Activated CD4-positive, alpha-beta T cell treated with anti-CD3 and anti-CD28 coated beads, Interleukin-2, amount 50 U/mL, for 1 hour (primary cell): ENCODE results near the gene KLF6.

Source experiments
- DNase-seq: peaks from one replicate; pipeline ENCODE4 v3.0.0-alpha.2; 2020

KLF6 gene

GRCh38 chr10:3808689-3809199 is 23.7 kb upstream of the KLF6 start:
- no peak for DNase-seq

DNA sequence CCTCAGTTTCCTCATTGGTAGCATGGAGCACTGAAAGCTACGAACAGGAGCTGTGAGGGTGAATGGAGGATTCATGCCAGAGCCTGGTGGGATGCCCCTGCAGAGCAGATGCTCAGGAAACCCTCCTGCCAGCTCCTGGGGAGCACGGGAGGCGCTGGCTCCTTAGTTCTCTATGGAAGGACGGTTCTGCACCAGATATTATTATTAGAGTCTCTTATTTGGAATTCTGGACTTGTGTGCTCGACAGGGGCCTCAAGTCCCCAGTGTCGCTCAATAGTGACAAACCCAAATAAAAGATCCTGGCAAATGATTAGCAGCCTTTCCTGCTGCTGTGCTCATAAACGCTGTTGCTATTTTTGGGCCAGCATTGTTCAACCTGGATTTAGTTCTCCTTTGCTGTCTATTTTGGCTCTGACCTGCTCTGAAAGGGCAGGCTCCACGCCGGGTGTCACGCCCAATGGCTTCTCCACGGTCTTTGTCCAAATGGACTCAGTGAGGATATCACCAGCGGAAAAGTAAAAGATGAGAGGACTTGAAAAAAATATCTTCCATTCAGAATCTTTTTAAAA is 23.0 kb upstream of the KLF6 start:
- no peak for DNase-seq

- DNase-seq: peak; percentile 9
Observed at GRCh38 chr10:3807211-3807927, 22.4 kb upstream of the KLF6 start.

DNA sequence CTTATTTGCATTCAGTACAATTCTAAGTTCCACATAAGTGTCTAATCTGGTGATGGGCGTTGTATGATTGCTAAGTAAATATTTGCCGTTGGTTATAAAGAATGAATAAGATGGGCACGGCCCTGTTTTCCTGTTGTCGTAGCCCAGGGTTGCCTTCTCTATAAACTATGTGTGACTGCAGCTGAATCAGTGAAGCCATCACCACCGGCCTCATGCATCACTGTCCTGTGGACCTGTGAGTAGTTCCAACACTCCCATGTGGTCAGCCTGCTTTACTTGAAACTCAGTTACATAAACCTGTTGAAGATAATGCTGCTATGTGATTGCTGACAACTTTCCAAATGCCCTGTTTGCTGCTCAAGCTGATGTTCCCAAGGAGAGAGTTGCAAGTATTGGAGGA is 21.6 kb upstream of the KLF6 start:
- peak; percentile 17 for DNase-seq

DNA sequence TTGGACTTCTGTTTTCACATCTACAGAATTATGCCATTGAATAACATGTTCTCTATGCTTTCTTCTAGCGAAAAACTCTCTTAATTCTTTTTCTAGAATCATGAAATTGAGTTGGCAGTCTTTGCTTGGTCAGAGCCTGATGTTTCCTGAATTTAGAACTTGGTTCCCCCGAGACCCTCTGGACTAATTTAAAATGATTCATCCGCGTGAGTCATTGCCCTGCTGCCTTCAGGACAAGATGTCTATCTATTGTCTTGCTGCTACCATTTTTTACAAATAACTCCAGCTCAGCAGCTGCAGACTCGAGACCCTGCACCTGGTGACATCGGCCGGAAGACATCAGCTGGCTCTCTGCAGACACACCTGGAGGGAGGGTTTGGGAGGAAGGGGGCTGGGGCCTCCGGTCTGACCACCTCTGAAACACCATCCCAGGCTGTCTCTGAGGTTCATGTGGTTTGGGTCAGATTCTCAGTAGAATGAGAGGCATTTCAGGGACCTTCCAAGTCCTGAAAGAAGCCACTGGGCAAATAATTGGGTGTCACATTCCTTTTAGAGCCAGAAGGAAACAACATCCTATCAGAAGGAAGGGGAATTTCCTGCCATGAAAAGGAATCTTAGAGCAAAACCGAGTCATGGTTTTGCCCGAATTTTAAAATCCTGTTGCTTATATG is 20.9 kb upstream of the KLF6 start:
- peak; percentile 52 for DNase-seq

GRCh38 chr10:3805201-3805790 is 20.3 kb upstream of the KLF6 start:
- peak; percentile 51 for DNase-seq

DNA sequence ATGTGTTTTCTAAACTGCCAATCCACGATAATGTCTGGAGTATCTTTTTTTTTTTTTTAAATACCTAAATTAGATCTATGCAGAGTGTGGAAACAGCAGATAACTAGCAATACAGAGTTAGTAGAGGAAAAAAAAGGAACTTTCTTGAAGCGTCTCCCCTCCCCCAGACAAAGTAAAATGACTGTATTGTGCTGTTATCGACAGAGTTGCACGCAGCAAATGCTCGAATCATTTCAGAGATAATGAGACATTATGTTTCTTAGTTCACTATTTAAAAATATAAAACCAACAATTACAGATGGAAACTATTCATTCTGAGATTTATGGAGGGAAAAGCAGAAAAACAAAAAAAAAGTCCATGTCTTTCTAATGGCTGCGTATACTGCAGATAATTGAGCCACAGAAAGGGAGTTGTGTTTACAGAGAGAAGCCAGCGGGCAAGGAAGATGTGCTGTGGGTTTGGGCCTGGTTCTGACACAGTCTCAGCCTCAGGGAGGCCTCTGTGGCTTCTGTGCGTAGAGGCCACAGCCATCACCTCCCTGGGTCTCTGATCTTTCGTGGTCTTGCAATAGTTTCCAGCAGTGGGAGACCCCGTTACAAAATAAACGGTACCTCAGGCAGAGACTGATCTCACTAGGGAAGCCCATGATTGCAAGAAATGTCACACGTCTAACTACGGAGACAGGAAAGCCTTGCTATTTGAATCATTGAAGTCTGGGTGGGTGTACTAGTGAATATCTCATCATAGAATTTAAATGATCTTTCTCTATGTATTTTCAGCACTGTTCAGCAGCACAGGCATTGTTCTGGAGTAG is 19.1 kb upstream of the KLF6 start:
- DNase-seq: peak; percentile 65

DNA sequence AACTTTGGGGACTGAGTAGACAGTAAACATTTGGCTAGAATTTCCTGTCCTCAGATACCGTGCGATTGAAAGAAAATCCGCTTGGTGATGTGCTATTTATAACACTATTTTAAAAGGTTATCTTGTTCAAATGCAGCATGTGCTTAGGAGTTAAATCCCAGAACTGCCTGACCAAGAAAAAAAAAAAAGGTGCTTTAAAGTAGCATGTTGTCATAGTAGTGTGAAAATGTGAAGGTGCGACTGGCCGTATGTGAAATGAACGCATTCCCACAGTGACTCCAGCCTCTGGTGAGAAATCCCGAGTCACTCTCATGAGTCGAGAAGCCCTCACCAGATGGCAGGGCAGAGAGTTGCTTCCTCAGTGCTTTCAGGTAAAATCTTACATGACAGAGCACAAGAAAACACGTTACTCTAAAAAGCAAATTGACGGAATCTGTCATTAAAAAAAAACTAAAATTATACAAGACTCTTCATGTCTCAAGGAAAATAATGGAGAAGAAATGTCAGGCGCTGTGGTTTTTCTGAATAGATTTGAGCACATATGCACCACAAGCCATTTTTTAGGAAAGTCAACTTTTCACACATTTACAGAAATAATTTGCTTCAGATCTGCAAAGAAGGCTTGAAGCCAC is 18.4 kb upstream of the KLF6 start:
- no peak for DNase-seq

DNA sequence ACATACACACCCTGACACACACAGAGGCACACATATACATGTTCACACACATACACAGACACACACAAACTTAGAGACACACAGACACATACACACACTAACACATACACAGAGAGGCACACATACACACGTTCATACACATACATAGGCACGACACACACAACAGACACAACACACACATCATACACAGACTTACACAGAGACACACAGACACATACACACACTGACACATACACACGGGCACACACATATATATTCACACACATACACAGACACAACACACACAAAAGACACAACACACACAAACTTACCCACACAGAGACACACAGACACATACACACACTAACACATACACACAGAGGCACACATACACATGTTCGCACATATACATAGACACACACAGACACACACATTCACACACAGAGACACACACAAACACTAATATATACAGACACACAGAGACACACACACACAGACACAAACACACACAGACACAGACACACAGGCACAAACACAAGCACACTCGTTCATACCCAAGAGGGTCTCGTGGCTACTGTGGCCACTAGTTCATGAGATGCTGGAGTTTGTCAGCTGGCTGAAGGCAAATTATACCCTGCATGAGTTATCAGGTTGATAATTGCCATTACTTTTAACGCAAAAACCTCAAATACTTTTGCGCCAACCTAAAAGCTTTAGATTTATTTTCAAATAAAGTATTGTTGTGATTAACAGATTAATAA is 17.7 kb upstream of the KLF6 start:
- no peak for DNase-seq

DNA sequence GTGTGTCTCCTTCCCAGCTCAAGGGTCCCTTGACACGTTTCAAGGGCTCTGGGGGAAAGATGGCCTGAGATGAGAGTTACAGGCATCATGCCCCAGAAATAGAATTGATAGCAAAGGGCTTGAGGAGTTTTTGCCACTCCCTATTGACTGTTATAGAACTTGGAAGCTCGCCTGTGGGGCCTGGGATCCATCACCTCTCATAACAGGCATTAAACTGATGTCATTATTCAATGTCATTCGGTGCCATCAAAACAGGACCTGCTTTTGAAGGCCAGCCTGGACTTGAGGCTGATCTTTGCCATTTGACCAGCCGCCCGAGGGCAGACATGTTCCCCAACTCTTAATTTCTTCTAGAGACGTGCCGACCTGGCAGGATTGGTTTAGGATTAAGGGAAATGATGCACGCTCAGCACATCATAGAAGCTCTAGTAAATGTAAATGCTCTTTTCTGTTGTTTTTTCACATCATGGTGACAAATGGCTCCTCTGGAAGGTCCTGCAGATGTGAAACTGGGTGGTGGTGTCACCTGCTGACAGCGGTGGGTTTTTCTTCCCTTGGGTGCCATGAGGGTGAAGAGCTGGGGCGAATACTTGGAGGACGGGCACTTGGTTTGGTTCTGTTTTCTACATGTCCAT is 16.7 kb upstream of the KLF6 start:
- DNase-seq: no peak

DNA sequence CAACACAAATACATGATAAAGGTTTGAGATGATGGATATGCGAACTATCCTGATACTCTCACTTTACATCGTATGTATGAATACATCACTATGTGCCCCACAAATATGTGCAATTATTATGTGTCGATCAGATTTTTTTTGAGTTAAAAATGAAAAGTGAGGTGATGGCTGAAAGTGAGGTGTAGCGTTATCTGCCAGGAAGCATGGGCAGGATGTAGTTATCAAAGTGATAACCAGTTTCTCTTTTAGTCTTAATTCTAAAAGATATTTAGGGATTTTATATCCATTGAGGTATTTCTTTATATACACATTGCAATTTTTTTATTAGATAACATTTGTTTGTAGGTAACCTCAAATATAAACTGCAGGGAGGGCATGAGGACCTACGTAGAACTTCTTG is 15.6 kb upstream of the KLF6 start:
- no peak for DNase-seq

DNA sequence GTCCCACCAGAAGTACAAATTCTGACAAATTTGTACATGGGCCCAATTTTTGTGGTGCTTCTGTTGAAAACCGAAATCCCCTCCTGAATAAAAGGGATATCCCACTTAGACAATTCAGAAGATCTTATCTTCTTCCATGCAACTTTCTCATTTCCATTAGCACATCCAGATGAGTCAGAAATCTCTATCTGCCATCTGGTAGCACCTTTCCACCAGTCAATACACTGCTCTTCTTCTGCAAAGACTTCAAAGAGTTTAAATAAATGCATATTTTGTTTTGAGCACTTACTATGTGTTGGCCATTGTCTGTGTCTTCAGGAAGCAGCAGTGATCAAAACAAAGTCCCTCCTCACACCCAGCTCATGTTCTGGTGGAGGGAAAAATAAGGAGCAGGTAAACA is 12.7 kb upstream of the KLF6 start:
- DNase-seq: no peak

DNA sequence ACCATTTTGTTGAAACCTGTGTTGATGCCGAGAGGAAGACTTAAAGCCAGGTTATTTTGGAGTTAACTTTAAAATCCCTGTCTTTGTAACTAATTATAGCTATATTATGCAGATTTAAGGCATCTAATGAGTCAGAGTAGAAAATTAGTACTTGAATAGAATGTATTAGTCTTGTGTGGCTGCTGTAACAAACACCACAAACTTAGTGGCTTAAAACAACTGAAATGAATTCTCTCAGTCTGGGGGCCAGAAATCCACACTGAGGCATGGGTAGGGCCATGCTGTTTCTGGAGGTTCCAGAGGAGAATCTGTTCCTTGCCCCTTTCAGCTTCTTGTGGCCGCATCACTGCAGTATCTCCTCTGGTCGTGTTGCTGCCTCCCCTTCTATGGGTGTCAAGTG is 8.5 kb upstream of the KLF6 start:
- no peak for DNase-seq

DNA sequence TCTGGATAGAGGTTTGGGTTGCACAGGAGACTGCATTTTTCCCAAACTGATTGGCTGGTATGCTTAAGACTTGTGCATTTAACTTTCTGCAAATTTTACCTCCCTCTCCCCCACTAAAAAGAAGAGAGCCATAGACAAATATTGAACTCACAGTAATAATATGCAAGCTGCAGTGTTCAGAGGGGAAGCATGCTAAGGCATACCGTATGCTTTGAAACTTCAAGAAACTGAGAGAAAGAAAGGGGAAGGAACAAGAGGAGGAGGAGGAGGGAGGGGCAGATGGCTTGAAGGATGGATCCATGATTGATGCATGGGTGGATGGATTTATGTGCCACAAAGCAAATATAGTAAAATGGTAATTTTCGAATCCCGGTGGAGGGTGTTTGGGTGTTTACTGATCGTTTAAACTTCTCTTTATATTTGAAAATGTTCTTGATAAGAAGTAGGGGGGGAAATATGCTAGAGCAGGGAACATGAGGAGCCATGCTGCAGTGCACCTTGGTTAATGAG is 7.8 kb upstream of the KLF6 start:
- DNase-seq: no peak

DNA sequence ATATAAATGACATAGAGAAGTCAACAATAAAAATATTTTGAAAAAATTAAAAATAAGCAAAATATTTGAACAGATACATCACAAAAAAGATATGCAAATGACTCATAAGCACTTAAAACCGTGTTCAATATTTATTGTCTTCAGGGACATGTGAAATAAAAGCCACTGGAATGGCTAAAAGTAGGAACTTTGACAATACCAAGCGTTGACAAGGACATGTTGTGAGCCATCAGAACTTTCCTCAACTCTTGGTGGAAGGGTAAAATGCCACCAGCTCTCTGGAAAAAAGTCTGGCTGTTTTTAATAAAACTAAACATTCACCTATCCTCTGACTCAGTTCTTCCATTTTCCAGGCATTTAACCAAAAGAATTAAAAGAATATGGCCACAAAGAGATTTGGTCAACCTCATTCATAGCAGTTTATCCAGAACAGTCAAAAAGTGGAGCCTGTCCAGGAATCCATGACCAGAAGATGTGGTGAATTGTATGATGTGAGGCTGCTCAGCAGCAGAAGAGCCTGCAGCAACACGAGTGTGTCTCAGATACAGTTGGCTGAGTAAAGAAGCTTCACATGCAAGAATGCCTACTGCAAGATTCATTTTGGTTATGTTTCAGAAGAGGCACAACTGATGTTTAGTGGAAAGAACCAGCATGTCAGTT is 7.1 kb upstream of the KLF6 start:
- DNase-seq: no peak

- DNase-seq: no peak
Observed at GRCh38 chr10:3790858-3791257, 5.8 kb upstream of the KLF6 start.

GRCh38 chr10:3790272-3790671 is 5.3 kb upstream of the KLF6 start:
- no peak for DNase-seq

DNA sequence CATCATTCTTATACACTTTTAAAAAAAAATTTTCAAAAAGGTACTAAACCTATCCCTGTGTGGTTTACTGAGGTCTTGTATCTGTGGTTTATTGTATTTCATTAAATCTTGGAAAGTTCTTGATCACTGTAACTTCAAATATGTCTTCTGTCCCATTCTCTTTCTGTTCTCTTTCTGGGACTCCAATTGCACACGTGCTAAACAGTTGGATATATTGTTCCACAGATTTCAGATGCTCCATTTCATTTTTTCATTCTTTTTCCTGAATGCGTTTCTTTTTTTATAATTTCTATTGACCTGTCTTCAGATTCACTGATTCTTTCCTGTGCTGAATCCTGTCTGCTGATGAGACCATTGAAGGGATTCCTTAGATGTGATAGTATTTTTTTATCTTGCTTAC is 4.6 kb upstream of the KLF6 start:
- no peak for DNase-seq

GRCh38 chr10:3787816-3788215 is 2.8 kb upstream of the KLF6 start:
- no peak for DNase-seq

DNA sequence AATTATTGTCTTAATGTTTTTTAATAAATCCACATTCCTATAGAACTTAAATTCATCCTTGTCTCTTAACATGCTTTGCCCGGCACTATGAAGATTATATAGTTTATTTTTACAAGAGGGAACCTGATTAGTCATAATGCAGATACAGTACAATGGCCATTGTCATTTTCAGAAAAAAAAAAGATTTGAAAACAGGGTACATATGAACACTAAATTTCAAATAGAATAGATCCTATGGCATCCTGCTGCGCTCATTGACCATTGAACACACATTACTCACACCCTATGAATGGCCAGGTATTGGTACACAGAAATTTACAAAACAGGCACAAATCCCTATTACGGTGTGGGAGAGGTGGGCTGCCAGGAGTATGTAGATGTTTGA is 2.0 kb upstream of the KLF6 start:
- no peak for DNase-seq
